H1 (cell line): ENCODE data around the gene SLC25A48. TPM values are rescaled to one million over a fixed set of nuclear protein-coding genes. Genes with fewer than 3 reads are reported as not detected.

ENCODE experiments used
- CEBPB ChIP-seq: IDR thresholded peaks from 2 replicates; pipeline ENCODE4 v1.6.1; 2012; ENCODE audit warnings: low read depth, low read length
- CHD1 ChIP-seq: IDR thresholded peaks from 2 replicates; pipeline ENCODE4 v1.6.1; 2012; ENCODE audit warnings: low read depth, low read length, improper control_type of control experiment
- KDM4A ChIP-seq: IDR thresholded peaks from one replicate; pipeline ENCODE4 v1.7.1; 2012; ENCODE audit warnings: low read depth, mild to moderate bottlenecking, moderate library complexity, low read length, inconsistent platforms; ENCODE audit not compliant: severe bottlenecking
- POLR2AphosphoS5 ChIP-seq: IDR thresholded peaks from 2 replicates; pipeline ENCODE4 v1.6.1; 2011; ENCODE audit warnings: low read depth, low read length
- POU5F1 ChIP-seq: IDR thresholded peaks from 2 replicates; pipeline ENCODE4 v1.6.1; 2011; ENCODE audit warnings: low read depth, mild to moderate bottlenecking, low read length, moderate library complexity
- RFX5 ChIP-seq: IDR thresholded peaks from 2 replicates; pipeline ENCODE4 v1.6.1; 2011; ENCODE audit warnings: low read depth, low read length, improper control_type of control experiment, borderline replicate concordance
- polyA plus RNA-seq, 7 experiments: library from polyadenylated mRNA; depleted of rRNA in 3 of 7; stranded (reverse) in 5 of 7; unstranded in 2 of 7; fragments of >200 nt in 5 of 7; fragments of 200-250 nt in 2 of 7; gene quantifications; 1 replicate in 5 of 7; 2 replicates in 1 of 7; 4 replicates in 1 of 7; pipeline versions ENCODE4 v1.2.1 to v1.2.3, GENCODE V29; 2011 to 2013; ENCODE audit warnings: missing spikeins in 2 of 7, mixed read lengths in 2 of 7
- total RNA-seq: library from RNA; stranded (reverse); fragmentation: NEBNext Ultra II Directional; extraction: Animal tissue kit (Norgen Biotek cat#: 25700); gene quantifications from 2 replicates; pipeline ENCODE4 v1.2.1, GENCODE V29; 2021
- TF ChIP-seq, protein P1 (sequence below): fragments of 300-600 bp; sonication (generic); IDR thresholded peaks from 2 replicates; pipeline ENCODE4 v1.7.1; 2012; ENCODE audit warnings: low read length, moderate library complexity, mild to moderate bottlenecking, inconsistent platforms; ENCODE audit not compliant: insufficient replicate concordance
- TF ChIP-seq, protein P2 (sequence below): IDR thresholded peaks from 2 replicates; pipeline ENCODE4 v1.6.1; 2012; ENCODE audit warnings: inconsistent platforms
- TF ChIP-seq, protein P3 (sequence below): IDR thresholded peaks from 2 replicates; pipeline ENCODE4 v1.6.1; 2011; ENCODE audit warnings: low read depth, mild to moderate bottlenecking, low read length; ENCODE audit not compliant: insufficient read depth
- TF ChIP-seq, protein P4 (sequence below): IDR thresholded peaks from 2 replicates; pipeline ENCODE4 v1.6.1; 2011; ENCODE audit warnings: low read length, improper control_type of control experiment

Gene SLC25A48
- total and polyA plus RNA-seq, 2 of the 8 experiments (the other 6 are each of a cell fraction or from before 2014, with no cell fraction given) = 1.3 to 1.8 TPM

DNA sequence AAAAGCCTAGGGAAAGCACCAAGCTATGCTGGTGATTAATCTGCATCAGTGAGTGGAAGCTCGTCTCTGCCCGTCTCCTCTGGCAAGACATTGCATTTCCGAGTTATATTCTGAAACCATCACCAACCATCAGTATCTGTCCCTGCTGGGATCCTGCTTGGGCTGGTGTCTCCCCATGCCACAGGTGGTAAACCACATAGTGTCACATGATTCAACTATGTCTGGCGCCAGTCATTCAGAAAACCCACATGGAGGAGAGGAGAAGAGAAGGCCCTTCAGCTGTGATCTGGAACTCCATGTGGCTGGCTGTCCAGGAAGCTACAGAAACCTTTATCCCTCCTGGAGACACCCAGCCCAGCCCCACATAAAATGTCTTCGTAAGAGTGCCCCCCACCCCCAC, 56.4 kb downstream of the SLC25A48 start (continued):
- TF ChIP-seq, protein P1, sequence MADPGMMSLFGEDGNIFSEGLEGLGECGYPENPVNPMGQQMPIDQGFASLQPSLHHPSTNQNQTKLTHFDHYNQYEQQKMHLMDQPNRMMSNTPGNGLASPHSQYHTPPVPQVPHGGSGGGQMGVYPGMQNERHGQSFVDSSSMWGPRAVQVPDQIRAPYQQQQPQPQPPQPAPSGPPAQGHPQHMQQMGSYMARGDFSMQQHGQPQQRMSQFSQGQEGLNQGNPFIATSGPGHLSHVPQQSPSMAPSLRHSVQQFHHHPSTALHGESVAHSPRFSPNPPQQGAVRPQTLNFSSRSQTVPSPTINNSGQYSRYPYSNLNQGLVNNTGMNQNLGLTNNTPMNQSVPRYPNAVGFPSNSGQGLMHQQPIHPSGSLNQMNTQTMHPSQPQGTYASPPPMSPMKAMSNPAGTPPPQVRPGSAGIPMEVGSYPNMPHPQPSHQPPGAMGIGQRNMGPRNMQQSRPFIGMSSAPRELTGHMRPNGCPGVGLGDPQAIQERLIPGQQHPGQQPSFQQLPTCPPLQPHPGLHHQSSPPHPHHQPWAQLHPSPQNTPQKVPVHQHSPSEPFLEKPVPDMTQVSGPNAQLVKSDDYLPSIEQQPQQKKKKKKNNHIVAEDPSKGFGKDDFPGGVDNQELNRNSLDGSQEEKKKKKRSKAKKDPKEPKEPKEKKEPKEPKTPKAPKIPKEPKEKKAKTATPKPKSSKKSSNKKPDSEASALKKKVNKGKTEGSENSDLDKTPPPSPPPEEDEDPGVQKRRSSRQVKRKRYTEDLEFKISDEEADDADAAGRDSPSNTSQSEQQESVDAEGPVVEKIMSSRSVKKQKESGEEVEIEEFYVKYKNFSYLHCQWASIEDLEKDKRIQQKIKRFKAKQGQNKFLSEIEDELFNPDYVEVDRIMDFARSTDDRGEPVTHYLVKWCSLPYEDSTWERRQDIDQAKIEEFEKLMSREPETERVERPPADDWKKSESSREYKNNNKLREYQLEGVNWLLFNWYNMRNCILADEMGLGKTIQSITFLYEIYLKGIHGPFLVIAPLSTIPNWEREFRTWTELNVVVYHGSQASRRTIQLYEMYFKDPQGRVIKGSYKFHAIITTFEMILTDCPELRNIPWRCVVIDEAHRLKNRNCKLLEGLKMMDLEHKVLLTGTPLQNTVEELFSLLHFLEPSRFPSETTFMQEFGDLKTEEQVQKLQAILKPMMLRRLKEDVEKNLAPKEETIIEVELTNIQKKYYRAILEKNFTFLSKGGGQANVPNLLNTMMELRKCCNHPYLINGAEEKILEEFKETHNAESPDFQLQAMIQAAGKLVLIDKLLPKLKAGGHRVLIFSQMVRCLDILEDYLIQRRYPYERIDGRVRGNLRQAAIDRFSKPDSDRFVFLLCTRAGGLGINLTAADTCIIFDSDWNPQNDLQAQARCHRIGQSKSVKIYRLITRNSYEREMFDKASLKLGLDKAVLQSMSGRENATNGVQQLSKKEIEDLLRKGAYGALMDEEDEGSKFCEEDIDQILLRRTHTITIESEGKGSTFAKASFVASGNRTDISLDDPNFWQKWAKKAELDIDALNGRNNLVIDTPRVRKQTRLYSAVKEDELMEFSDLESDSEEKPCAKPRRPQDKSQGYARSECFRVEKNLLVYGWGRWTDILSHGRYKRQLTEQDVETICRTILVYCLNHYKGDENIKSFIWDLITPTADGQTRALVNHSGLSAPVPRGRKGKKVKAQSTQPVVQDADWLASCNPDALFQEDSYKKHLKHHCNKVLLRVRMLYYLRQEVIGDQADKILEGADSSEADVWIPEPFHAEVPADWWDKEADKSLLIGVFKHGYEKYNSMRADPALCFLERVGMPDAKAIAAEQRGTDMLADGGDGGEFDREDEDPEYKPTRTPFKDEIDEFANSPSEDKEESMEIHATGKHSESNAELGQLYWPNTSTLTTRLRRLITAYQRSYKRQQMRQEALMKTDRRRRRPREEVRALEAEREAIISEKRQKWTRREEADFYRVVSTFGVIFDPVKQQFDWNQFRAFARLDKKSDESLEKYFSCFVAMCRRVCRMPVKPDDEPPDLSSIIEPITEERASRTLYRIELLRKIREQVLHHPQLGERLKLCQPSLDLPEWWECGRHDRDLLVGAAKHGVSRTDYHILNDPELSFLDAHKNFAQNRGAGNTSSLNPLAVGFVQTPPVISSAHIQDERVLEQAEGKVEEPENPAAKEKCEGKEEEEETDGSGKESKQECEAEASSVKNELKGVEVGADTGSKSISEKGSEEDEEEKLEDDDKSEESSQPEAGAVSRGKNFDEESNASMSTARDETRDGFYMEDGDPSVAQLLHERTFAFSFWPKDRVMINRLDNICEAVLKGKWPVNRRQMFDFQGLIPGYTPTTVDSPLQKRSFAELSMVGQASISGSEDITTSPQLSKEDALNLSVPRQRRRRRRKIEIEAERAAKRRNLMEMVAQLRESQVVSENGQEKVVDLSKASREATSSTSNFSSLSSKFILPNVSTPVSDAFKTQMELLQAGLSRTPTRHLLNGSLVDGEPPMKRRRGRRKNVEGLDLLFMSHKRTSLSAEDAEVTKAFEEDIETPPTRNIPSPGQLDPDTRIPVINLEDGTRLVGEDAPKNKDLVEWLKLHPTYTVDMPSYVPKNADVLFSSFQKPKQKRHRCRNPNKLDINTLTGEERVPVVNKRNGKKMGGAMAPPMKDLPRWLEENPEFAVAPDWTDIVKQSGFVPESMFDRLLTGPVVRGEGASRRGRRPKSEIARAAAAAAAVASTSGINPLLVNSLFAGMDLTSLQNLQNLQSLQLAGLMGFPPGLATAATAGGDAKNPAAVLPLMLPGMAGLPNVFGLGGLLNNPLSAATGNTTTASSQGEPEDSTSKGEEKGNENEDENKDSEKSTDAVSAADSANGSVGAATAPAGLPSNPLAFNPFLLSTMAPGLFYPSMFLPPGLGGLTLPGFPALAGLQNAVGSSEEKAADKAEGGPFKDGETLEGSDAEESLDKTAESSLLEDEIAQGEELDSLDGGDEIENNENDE = no peak
- TF ChIP-seq, protein P2, sequence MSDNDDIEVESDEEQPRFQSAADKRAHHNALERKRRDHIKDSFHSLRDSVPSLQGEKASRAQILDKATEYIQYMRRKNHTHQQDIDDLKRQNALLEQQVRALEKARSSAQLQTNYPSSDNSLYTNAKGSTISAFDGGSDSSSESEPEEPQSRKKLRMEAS = no peak
- TF ChIP-seq KDM4A (no peak), POLR2AphosphoS5 (no peak), CEBPB (no peak), CHD1 (no peak), RFX5 (no peak), POU5F1 (no peak)
- TF ChIP-seq, protein P3, sequence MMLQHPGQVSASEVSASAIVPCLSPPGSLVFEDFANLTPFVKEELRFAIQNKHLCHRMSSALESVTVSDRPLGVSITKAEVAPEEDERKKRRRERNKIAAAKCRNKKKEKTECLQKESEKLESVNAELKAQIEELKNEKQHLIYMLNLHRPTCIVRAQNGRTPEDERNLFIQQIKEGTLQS = no peak
- TF ChIP-seq, protein P4, sequence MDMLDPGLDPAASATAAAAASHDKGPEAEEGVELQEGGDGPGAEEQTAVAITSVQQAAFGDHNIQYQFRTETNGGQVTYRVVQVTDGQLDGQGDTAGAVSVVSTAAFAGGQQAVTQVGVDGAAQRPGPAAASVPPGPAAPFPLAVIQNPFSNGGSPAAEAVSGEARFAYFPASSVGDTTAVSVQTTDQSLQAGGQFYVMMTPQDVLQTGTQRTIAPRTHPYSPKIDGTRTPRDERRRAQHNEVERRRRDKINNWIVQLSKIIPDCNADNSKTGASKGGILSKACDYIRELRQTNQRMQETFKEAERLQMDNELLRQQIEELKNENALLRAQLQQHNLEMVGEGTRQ = no peak
